ENCODE data around the gene GEMIN4.

DNA sequence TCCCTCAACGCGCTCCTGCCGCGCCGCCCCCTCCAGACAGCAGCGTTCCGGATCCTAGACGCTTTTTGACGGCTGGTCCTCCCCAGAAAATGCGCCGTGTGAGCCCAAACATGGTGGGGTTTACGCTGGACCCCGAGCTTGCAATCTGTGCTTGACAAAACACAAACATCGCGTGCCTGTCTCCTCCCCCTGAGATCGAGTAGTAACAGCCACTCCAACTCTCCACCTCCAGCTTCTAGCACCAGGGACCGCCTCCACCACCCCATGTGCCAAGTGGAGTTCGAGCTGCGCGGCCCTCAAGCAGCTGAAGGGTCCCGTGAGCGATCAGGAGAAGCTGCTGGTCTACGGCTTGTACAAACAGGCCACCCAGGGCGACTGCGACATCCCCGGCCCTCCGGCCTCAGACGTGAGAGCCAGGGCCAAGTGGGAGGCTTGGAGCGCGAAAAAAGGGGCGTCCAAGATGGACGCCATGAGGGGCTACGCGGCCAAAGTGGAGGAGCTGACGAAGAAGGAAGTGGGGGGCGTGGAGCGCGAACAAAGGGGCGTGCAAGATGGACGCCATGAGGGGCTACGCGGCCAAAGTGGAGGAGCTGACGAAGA lies 656 bp upstream of the GEMIN4 start:
- TF ChIP-seq, protein P1, sequence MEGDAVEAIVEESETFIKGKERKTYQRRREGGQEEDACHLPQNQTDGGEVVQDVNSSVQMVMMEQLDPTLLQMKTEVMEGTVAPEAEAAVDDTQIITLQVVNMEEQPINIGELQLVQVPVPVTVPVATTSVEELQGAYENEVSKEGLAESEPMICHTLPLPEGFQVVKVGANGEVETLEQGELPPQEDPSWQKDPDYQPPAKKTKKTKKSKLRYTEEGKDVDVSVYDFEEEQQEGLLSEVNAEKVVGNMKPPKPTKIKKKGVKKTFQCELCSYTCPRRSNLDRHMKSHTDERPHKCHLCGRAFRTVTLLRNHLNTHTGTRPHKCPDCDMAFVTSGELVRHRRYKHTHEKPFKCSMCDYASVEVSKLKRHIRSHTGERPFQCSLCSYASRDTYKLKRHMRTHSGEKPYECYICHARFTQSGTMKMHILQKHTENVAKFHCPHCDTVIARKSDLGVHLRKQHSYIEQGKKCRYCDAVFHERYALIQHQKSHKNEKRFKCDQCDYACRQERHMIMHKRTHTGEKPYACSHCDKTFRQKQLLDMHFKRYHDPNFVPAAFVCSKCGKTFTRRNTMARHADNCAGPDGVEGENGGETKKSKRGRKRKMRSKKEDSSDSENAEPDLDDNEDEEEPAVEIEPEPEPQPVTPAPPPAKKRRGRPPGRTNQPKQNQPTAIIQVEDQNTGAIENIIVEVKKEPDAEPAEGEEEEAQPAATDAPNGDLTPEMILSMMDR (IDR thresholded peaks at IDR 0.05; ENCODE audit: low read depth, low read length) = no peak
- TF ChIP-seq EZH2phosphoT487 (IDR thresholded peaks at IDR 0.05; ENCODE audit: low read depth) = no peak
